Central memory CD8-positive, alpha-beta T cell (primary cell): ENCODE data around the gene ZFHX3.

Experiments used
- ATAC-seq: fragments of 150-1000 bp; cut with Tn5 transposase; replicated peaks from 2 replicates; pipeline ENCODE4 v1.10.0; 2022; ENCODE audit warnings: mild to moderate bottlenecking, moderate FRiP score, moderate number of reproducible peaks; ENCODE audit not compliant: poor library complexity, severe bottlenecking; ENCODE audit errors: extremely low read depth
- DNase-seq, 2 donors: peaks; one replicate each; pipeline ENCODE4 v3.0.0; 2021; ENCODE audit warnings: low spot score in 2 of 2
- H3K27ac Mint-ChIP-seq: one replicate; pipeline ENCODE4 v1.8.0; 2022; ENCODE audit warnings: low read depth, mild to moderate bottlenecking, moderate library complexity, mixed read lengths
- H3K27me3 Mint-ChIP-seq: one replicate; pipeline ENCODE4 v1.8.0; 2022; ENCODE audit warnings: mixed read lengths
- H3K36me3 Mint-ChIP-seq: one replicate; pipeline ENCODE4 v1.8.0; 2022; ENCODE audit warnings: mild to moderate bottlenecking, moderate library complexity, mixed read lengths; ENCODE audit not compliant: insufficient read depth
- H3K4me1 Mint-ChIP-seq: one replicate; pipeline ENCODE4 v1.8.0; 2022; ENCODE audit warnings: mixed read lengths
- H3K4me3 Mint-ChIP-seq: one replicate; pipeline ENCODE4 v1.8.0; 2022; ENCODE audit warnings: mild to moderate bottlenecking, moderate library complexity, mixed read lengths
- H3K9me3 Mint-ChIP-seq: one replicate; pipeline ENCODE4 v1.8.0; 2022; ENCODE audit warnings: mixed read lengths

ZFHX3 gene

DNA sequence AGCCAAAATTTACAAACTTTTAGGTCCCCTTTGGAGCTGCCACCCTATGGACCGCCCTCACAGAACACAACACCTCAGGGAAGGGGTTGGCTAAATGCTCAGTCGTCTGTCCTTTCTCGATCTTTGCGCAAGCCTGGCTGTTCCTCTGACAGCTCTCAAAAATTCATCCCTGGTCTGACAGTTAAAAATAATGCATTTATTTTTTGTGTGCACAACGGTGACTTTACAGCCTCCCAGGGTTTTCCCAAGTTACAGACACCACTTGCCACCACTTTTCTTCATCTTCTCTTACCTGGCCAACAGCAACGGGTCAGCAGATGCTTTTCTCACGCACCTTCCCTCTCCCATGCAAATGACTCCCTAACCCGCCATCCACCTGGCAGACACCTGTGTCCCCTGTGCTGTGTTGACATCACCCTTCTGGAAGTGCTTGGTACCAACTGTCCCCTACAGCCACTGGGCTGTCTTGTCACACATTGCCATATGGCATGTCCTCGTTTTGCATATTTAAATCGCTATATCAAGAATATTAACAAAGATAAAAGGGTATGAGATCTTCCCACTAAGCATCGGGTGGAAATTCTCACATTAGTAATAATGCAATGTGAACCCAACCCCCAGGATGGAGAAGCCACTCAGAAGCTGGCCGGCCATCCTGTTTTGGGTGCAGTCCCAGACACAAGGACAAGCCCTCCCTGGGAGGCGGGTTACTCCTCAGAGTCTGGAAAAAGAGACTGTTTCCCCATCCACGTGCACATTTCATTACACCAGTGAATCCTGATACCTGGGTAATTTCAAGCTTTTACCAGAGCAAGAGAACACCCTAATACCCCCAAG is 187.0 kb downstream of the ZFHX3 start:
- no peak overlapping the region for H3K4me3 Mint-ChIP-seq

DNA sequence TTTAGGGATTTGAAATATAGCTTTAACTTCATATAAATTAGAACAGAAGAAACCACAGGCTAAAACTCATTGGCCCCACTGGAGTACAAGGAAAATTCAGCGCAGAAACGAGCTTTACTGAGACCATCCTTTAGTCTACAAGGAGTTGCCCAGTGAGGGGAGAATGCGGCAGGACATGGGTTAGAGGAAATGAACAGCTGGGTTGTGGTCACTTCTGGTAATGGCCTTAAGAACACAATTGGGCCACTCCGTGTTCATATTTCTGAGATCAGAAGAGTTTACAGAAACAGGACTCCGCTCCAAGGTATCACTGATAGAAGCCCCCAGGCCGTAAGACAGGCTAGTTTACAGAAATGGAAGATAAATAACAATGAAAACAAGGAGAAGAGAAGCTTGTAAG is 188.3 kb downstream of the ZFHX3 start:
- ATAC-seq (no peak), DNase-seq (no peak)
- H3K36me3 Mint-ChIP-seq = no peaks in the 10 kb centered on the region
- H3K27ac Mint-ChIP-seq = no peak overlapping the region
- H3K4me1 Mint-ChIP-seq = no peaks in the 10 kb centered on the region
- H3K9me3 Mint-ChIP-seq = no peaks in the 10 kb centered on the region
- H3K4me3 Mint-ChIP-seq = no peak overlapping the region
- H3K27me3 Mint-ChIP-seq = peaks cover 6% of the 10 kb centered on the region

More for the DNA sequence above, 187.0 kb downstream of the ZFHX3 start:
- ATAC-seq (no peak), DNase-seq (no peak)
- Mint-ChIP-seq H3K27ac (no peak overlapping the region), H3K9me3 (no peaks in the 10 kb centered on the region), H3K27me3 (peaks cover 6% of the 10 kb centered on the region), H3K4me1 (no peaks in the 10 kb centered on the region), H3K36me3 (no peaks in the 10 kb centered on the region)

- Mint-ChIP-seq H3K27ac (no peak overlapping the region), H3K4me3 (no peak overlapping the region), H3K27me3 (peaks cover 6% of the 10 kb centered on the region), H3K4me1 (no peaks in the 10 kb centered on the region), H3K9me3 (no peaks in the 10 kb centered on the region), H3K36me3 (peaks cover 2% of the 10 kb centered on the region)
- no peak for DNase-seq
- ATAC-seq = no peak
Measured at GRCh38 chr16:72858665-72859493, 189.0 kb downstream of the ZFHX3 start.

DNA sequence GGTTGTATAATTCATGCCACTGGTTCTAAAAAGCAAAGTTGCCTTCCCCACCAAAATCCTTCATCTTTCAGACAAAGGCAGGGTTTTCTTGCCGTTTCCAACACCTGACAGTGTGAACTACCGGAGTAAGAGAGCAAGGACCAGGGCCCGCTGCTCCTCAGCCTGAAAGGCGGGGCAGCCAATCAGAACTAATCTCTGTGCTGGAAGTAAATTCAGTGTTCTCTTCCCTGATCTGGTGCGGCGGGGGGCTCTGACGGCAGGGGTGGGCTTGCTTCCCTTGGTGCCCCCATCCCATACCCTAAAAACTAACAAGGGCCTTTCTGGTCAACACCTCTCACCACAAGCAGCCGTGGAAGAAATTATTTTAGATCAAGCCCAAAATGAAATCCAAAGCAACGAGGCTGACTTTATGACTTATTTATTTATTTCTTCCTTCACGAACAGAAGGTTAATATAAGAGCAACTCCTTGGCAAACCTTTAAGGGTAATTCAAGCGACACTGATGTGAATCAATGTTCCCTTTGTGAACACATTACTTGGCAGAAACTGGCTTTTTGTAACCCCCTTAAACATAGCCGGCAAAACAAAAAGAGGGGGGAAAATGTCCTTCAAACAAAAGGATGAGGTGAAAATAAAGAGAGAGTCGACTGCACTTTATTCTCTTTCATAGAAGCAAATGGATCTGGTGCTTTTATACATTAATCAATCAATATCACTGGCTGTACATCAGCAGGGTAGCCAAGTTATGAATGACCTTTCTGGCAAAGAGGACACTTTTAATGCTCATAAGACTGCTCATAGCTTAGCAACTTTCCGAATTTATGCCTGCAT is 189.9 kb downstream of the ZFHX3 start:
- no peak overlapping the region for H3K4me3 Mint-ChIP-seq
- H3K9me3 Mint-ChIP-seq = no peaks in the 10 kb centered on the region
- H3K36me3 Mint-ChIP-seq = peaks cover 2% of the 10 kb centered on the region
- H3K4me1 Mint-ChIP-seq = no peaks in the 10 kb centered on the region
- no peak for ATAC-seq
- no peak for DNase-seq
- no peak overlapping the region for H3K27ac Mint-ChIP-seq
- H3K27me3 Mint-ChIP-seq = peaks cover 6% of the 10 kb centered on the region

DNA sequence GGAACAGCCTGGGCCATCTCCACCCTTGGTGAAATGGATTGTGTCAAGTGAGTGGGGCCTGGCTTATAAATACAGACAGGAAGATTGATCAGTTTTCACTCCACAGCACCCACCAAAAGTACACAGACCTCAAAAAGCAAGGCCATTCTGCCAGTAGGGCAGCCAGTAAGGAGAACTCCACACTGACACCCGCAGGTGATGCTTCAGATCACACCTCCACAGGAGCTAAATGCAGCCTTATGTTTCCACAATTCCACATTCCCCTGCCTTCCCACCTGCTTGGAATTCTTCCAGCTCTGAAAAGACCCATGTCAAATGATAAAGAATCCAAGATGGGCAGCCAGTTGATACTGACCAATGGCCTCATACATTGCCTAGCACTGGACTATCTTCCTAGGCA is 191.1 kb downstream of the ZFHX3 start:
- DNase-seq (no peak), ATAC-seq (no peak)
- Mint-ChIP-seq H3K4me1 (no peaks in the 10 kb centered on the region), H3K36me3 (peaks cover 2% of the 10 kb centered on the region), H3K9me3 (no peaks in the 10 kb centered on the region), H3K4me3 (no peak overlapping the region), H3K27me3 (peaks cover 6% of the 10 kb centered on the region), H3K27ac (no peak overlapping the region)

GRCh38 chr16:72854267-72854959 is 193.5 kb downstream of the ZFHX3 start:
- no peaks in the 10 kb centered on the region for H3K9me3 Mint-ChIP-seq
- ATAC-seq (no peak), DNase-seq (no peak)
- no peaks in the 10 kb centered on the region for H3K27me3 Mint-ChIP-seq
- peaks cover 2% of the 10 kb centered on the region for H3K36me3 Mint-ChIP-seq
- no peak overlapping the region for H3K27ac Mint-ChIP-seq
- no peak overlapping the region for H3K4me3 Mint-ChIP-seq
- no peaks in the 10 kb centered on the region for H3K4me1 Mint-ChIP-seq

GRCh38 chr16:72853575-72854266 is 194.2 kb downstream of the ZFHX3 start:
- ATAC-seq (no peak), DNase-seq (no peak)
- Mint-ChIP-seq H3K4me3 (no peak overlapping the region), H3K36me3 (peaks cover 2% of the 10 kb centered on the region), H3K9me3 (no peaks in the 10 kb centered on the region), H3K27ac (no peak overlapping the region), H3K4me1 (no peaks in the 10 kb centered on the region), H3K27me3 (no peaks in the 10 kb centered on the region)

GRCh38 chr16:72852421-72852820 is 195.5 kb downstream of the ZFHX3 start:
- DNase-seq (no peak), ATAC-seq (no peak)
- no peaks in the 10 kb centered on the region for H3K4me1 Mint-ChIP-seq
- H3K36me3 Mint-ChIP-seq = peaks cover 4% of the 10 kb centered on the region
- no peak overlapping the region for H3K4me3 Mint-ChIP-seq
- no peaks in the 10 kb centered on the region for H3K9me3 Mint-ChIP-seq
- no peaks in the 10 kb centered on the region for H3K27me3 Mint-ChIP-seq
- no peak overlapping the region for H3K27ac Mint-ChIP-seq

DNA sequence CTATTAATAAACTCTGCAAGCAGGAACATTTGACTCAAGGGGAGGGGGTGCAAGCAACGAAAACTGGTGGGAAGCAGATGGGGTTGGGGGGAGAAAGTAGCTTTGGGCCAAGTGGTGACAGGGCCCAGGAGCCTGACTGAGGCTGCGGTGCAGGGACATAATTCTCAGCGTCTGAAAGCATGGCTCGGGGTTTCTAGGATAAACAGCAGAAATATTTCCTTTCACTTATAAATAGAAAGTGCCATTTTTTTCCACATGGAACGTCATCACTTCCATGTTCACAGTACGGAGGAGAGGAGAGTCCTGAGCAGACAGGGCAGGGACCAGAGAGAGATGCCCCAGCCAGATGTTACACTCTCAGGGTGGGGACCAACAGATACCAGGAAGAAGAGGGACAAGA is 197.1 kb downstream of the ZFHX3 start:
- H3K9me3 Mint-ChIP-seq = no peaks in the 10 kb centered on the region
- H3K4me3 Mint-ChIP-seq = no peak overlapping the region
- no peak overlapping the region for H3K27ac Mint-ChIP-seq
- H3K4me1 Mint-ChIP-seq = no peaks in the 10 kb centered on the region
- H3K36me3 Mint-ChIP-seq = peaks cover 4% of the 10 kb centered on the region
- H3K27me3 Mint-ChIP-seq = peaks cover 7% of the 10 kb centered on the region
- DNase-seq (no peak), ATAC-seq (no peak)

DNA sequence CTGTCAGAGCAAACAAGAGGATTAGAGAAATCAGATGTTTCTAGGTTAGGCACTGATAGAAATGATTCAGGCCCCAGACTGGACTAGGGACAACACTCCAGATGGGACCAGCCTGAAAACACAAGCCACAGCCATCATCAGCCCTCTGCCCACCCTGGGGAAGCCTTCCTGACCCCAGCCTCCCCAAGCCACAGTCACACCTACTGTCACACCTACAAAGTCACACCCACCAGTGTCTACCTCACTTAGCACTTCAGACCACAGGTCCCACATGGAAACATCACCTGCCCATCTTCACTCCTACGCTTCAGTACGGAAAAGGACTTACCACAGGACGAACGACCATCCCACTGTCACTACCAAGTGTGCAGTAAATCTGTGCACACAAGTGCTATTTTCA is 197.9 kb downstream of the ZFHX3 start:
- H3K27ac Mint-ChIP-seq = no peak overlapping the region

GRCh38 chr16:72848759-72849664 is 198.9 kb downstream of the ZFHX3 start:
- peaks cover 15% of the 10 kb centered on the region for H3K27me3 Mint-ChIP-seq
- ATAC-seq = no peak
- peaks cover 10% of the 10 kb centered on the region for H3K4me1 Mint-ChIP-seq
- H3K9me3 Mint-ChIP-seq = no peaks in the 10 kb centered on the region
- no peak overlapping the region for H3K4me3 Mint-ChIP-seq
- H3K36me3 Mint-ChIP-seq = peaks cover 2% of the 10 kb centered on the region
- no peak overlapping the region for H3K27ac Mint-ChIP-seq
- no peak for DNase-seq

More for the DNA sequence above, 197.9 kb downstream of the ZFHX3 start:
- no peak for DNase-seq
- peaks cover 15% of the 10 kb centered on the region for H3K27me3 Mint-ChIP-seq
- no peak overlapping the region for H3K4me3 Mint-ChIP-seq
- H3K4me1 Mint-ChIP-seq = peaks cover under 1% of the 10 kb centered on the region
- peaks cover 4% of the 10 kb centered on the region for H3K36me3 Mint-ChIP-seq
- no peaks in the 10 kb centered on the region for H3K9me3 Mint-ChIP-seq
- no peak for ATAC-seq
